PC-3 (cell line): ENCODE data around the gene TEAD3. TPM values are rescaled to one million over a fixed set of nuclear protein-coding genes. Genes with fewer than 3 reads are reported as not detected.

Experiments
- ATAC-seq: fragments of 200-7000 bp; cut with Tn5 transposase; 2 replicates; pipeline ENCODE4 v1.9.1; 2020; ENCODE audit warnings: mild to moderate bottlenecking, moderate library complexity
- BruUV-seq: library from RNA; stranded (reverse); fragments of 400-500 nt; replicated peaks from 2 replicates; lab custom pipeline; 2021; lab: Mats Ljungman, UMichigan
- CTCF ChIA-PET: fragments of 300-600 bp; sonication (Branson Sonifier 250); formaldehyde crosslinking; loops from one replicate; lab custom pipeline; 2022; ENCODE audit warnings: antibody characterized with exemption; lab: Charles Lee
- POLR2A ChIA-PET: fragments of 300-600 bp; sonication (Branson Sonifier 250); formaldehyde crosslinking; loops from one replicate; lab custom pipeline; 2022; ENCODE audit warnings: antibody characterized with exemption; ENCODE audit not compliant: unreplicated experiment; lab: Charles Lee
- DNase-seq: peaks from one replicate; pipeline ENCODE4 v3.0.0-alpha.2; 2015
- H2AFZ ChIP-seq: fragments of 300-600 bp; sonication (generic); 2 replicates; pipeline ENCODE4 v1.6.0; 2016; ENCODE audit warnings: antibody characterized with exemption, low read length
- H3F3A ChIP-seq: fragments of 300-600 bp; sonication (generic); one replicate; pipeline ENCODE4 v1.6.0; 2017; ENCODE audit warnings: antibody characterized with exemption, low read length, control low read depth, mild to moderate bottlenecking; ENCODE audit not compliant: unreplicated experiment
- H3K27ac ChIP-seq: fragments of 300-600 bp; sonication (generic); 2 replicates; pipeline ENCODE4 v1.5.1; 2016; ENCODE audit warnings: mild to moderate bottlenecking, low read length
- H3K27me3 ChIP-seq: fragments of 300-600 bp; sonication (generic); 2 replicates; pipeline ENCODE4 v1.6.1; 2016; ENCODE audit warnings: low read length, mixed read lengths
- H3K36me3 ChIP-seq: fragments of 300-600 bp; sonication (generic); 2 replicates; pipeline ENCODE4 v1.6.1; 2016; ENCODE audit warnings: low read depth, mixed run types, low read length, mixed read lengths
- H3K4me1 ChIP-seq: fragments of 300-600 bp; sonication (generic); 2 replicates; pipeline ENCODE4 v1.5.1; 2016; ENCODE audit warnings: low read length; ENCODE audit not compliant: insufficient read depth
- H3K4me2 ChIP-seq: fragments of 300-600 bp; sonication (generic); 2 replicates; pipeline ENCODE4 v1.6.0; 2016; ENCODE audit warnings: low read length
- H3K4me3 ChIP-seq: fragments of 300-600 bp; sonication (generic); 2 replicates; pipeline ENCODE4 v1.5.1; 2016; ENCODE audit warnings: mild to moderate bottlenecking, low read length, mixed read lengths
- H3K79me2 ChIP-seq: fragments of 300-600 bp; sonication (generic); 2 replicates; pipeline ENCODE4 v1.6.1; 2017; ENCODE audit warnings: low read length, mixed read lengths
- H3K9ac ChIP-seq: fragments of 300-600 bp; sonication (generic); 2 replicates; pipeline ENCODE4 v1.6.0; 2016; ENCODE audit warnings: mild to moderate bottlenecking, low read length
- H3K9me2 ChIP-seq: fragments of 300-600 bp; sonication (generic); replicated peaks from 2 replicates; pipeline ENCODE4 v1.6.1; 2016; ENCODE audit warnings: mixed run types, low read length, mixed read lengths
- H3K9me3 ChIP-seq: fragments of 300-600 bp; sonication (generic); 2 replicates; pipeline ENCODE4 v1.6.1; 2016; ENCODE audit warnings: low read length, mixed read lengths
- H4K20me1 ChIP-seq: fragments of 300-600 bp; sonication (generic); 2 replicates; pipeline ENCODE4 v1.6.1; 2016; ENCODE audit warnings: low read length, mixed read lengths
- EZH2 ChIP-seq: fragments of 300-600 bp; sonication (generic); IDR thresholded peaks from one replicate; pipeline ENCODE4 v1.6.1; 2017; ENCODE audit warnings: antibody characterized with exemption, mild to moderate bottlenecking, low read length; ENCODE audit not compliant: unreplicated experiment
- EZH2phosphoT487 ChIP-seq: fragments of 300-600 bp; sonication (generic); IDR thresholded peaks from 2 replicates; pipeline ENCODE4 v1.6.1; 2018; ENCODE audit warnings: mild to moderate bottlenecking, antibody characterized with exemption, low read length, borderline replicate concordance
- intact Hi-C: fragments of 100-400 bp; cut with micrococcal nuclease; formaldehyde crosslinking; loops from 2 replicates; pipeline ENCODE4 v1.9.0; 2023
- total RNA-seq: library from RNA; depleted of rRNA; stranded (reverse); fragments of >200 nt; gene quantifications from 2 replicates; pipeline ENCODE4 v1.2.3, GENCODE V29; 2014
- TF ChIP-seq, protein P1 (sequence below): fragments of 300-600 bp; sonication (generic); conservative IDR thresholded peaks from 2 replicates; pipeline ENCODE4 v1.5.1; 2017; ENCODE audit warnings: antibody characterized with exemption, low read depth, mild to moderate bottlenecking, low read length

The TEAD3 gene
- total RNA-seq, 1 experiment from 2014 or later, result 9.2 TPM

DNA sequence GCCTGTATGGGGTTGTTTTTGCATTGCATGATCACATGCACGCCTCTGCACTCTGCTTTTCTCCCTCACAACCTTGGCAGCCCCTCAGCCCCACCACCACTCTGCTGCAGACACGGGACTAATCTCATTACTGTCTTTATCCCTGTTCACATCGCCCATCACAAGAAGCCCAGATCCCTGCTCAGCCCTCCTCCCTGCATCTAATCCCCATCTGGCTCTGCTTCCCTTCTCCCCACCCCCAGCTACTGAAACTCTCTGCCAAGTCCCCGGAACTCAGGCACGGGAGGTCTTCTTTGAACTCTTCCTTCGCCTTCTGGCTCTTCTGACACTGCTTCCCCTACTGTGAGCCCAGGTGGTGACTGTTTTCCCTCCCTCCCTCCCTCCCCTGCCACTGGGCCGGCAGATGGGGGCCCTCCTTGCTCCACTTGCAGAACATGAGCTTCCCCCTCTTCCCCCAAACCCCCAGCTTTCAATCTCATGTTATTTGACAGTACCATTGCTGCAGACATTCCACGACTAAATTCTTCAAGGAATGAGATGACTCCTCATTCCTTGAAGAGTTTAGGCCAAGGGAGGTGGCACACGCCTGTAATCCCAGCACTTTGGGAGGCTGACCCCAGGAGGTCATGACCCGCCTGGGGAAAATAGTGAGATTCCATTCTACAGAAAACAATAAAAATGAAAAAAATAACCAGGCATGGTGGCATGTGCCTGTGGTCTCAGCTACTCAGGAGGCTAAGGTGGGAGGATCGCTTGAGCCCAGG is 37.7 kb upstream of the TEAD3 start:
- CTCF ChIA-PET, result no interaction called here
- H3K27me3 ChIP-seq, result no peaks in the 10 kb centered on the region

DNA sequence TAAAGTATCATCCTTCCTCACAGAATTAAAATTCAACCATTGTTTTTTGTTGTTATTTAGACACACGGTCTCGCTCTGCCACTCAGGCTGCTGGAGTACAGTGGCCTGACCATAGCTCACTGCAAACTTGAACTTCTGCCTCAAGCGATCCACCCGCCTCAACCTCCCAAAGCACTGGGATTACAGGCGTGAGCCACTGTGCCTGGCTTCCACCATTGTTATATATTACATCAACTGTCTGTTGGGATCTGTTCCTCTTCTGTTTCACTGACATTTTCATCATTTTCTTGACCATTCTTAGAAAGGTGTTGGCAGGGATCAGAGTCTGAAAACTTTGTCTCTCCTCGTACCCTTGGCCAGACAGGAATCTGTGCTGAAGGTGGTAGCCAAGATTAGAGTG is 37.1 kb upstream of the TEAD3 start:
- Histone ChIP-seq H3K4me2 (no peak overlapping the region), H3K27me3 (no peaks in the 10 kb centered on the region), H3K27ac (no peak overlapping the region), H3K4me3 (no peak overlapping the region), H2AFZ (no peak overlapping the region), H3F3A (no peaks in the 10 kb centered on the region), H3K9me3 (no peaks in the 10 kb centered on the region), H3K9me2 (no peaks in the 10 kb centered on the region), H3K9ac (no peak overlapping the region), H4K20me1 (no peaks in the 10 kb centered on the region), H3K36me3 (no peaks in the 10 kb centered on the region), H3K79me2 (no peaks in the 10 kb centered on the region), H3K4me1 (no peaks in the 10 kb centered on the region)
- intact Hi-C loops, result no loop called here
- DNase-seq, result no peak
- no peak for ATAC-seq
- POLR2A ChIA-PET, result no interaction called here
- no TSS peak for BruUV-seq
- CTCF ChIA-PET, result no interaction called here
- TF ChIP-seq, protein P1, sequence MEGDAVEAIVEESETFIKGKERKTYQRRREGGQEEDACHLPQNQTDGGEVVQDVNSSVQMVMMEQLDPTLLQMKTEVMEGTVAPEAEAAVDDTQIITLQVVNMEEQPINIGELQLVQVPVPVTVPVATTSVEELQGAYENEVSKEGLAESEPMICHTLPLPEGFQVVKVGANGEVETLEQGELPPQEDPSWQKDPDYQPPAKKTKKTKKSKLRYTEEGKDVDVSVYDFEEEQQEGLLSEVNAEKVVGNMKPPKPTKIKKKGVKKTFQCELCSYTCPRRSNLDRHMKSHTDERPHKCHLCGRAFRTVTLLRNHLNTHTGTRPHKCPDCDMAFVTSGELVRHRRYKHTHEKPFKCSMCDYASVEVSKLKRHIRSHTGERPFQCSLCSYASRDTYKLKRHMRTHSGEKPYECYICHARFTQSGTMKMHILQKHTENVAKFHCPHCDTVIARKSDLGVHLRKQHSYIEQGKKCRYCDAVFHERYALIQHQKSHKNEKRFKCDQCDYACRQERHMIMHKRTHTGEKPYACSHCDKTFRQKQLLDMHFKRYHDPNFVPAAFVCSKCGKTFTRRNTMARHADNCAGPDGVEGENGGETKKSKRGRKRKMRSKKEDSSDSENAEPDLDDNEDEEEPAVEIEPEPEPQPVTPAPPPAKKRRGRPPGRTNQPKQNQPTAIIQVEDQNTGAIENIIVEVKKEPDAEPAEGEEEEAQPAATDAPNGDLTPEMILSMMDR, result no peak
- TF ChIP-seq EZH2 (no peak), EZH2phosphoT487 (no peak)

More for the DNA sequence above, 37.7 kb upstream of the TEAD3 start:
- Histone ChIP-seq H3K27ac (no peak overlapping the region), H3K9ac (no peak overlapping the region), H4K20me1 (no peaks in the 10 kb centered on the region), H3K9me2 (no peaks in the 10 kb centered on the region), H3K4me2 (no peak overlapping the region), H3K36me3 (no peaks in the 10 kb centered on the region), H2AFZ (no peak overlapping the region), H3K9me3 (no peaks in the 10 kb centered on the region), H3K4me1 (no peaks in the 10 kb centered on the region), H3F3A (no peaks in the 10 kb centered on the region), H3K79me2 (no peaks in the 10 kb centered on the region), H3K4me3 (no peak overlapping the region)
- no peak for ATAC-seq
- intact Hi-C loops, result no loop called here
- DNase-seq, result no peak
- POLR2A ChIA-PET, result no interaction called here
- BruUV-seq, result no TSS peak
- TF ChIP-seq EZH2, result no peak
- TF ChIP-seq, protein P1, result no peak
- no peak for TF ChIP-seq EZH2phosphoT487

DNA sequence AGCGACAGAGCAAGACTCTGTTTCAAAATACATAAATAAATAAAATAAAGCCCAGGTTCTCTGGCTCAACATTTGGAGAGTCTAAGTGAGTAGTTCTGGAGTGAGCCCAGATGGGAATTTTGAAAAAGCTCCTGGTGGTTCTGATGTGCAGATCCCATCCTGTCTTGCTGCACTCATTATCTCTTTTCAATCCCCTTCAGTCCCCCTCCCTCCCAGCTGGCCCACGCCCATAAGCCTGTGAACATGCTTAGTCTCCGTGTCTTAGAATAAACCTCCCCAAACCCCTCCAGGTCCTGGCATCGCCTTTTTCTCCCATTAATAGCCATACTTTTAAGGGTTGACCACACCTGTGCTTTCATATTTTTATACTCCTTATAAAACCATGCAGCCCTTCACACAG is 35.2 kb upstream of the TEAD3 start:
- ATAC-seq (no peak), DNase-seq (no peak)
- no peak overlapping the region for H3K4me2 ChIP-seq
- no peaks in the 10 kb centered on the region for H3K4me1 ChIP-seq
- TF ChIP-seq EZH2 (no peak), EZH2phosphoT487 (no peak)
- TF ChIP-seq, protein P1, result no peak
- no peaks in the 10 kb centered on the region for H3K9me3 ChIP-seq
- H4K20me1 ChIP-seq, result no peaks in the 10 kb centered on the region
- BruUV-seq, result no TSS peak
- H2AFZ ChIP-seq, result no peak overlapping the region
- no peak overlapping the region for H3K27ac ChIP-seq
- H3K9me2 ChIP-seq, result no peaks in the 10 kb centered on the region
- H3K9ac ChIP-seq, result no peak overlapping the region
- POLR2A ChIA-PET, result no interaction called here
- CTCF ChIA-PET, result no interaction called here
- no peaks in the 10 kb centered on the region for H3K36me3 ChIP-seq
- H3K4me3 ChIP-seq, result no peak overlapping the region
- intact Hi-C loops, result no loop called here
- no peaks in the 10 kb centered on the region for H3K79me2 ChIP-seq
- H3F3A ChIP-seq, result no peaks in the 10 kb centered on the region
- H3K27me3 ChIP-seq, result no peaks in the 10 kb centered on the region
